ENCODE results near the gene SRRM3. TPM values are rescaled to one million over a fixed set of nuclear protein-coding genes. Genes with fewer than 3 reads are reported as not detected.

Gene SRRM3
- total RNA-seq, 1 experiment from 2014 or later = 12.7 TPM

- ATAC-seq (no peak), DNase-seq (ENCODE audit: low read depth, low spot score) (no peak)
- H3K9me3 ChIP-seq (ENCODE audit: control insufficient read depth in 1 of 2, insufficient read depth in 1 of 2, low read depth in 1 of 2, low read length in 2 of 2) = no peaks in the 10 kb centered on the region
- no peaks in the 10 kb centered on the region for H3K9me2 ChIP-seq (ENCODE audit: insufficient read depth)
- H3K27ac ChIP-seq (ENCODE audit: low read depth, low read length) = no peak overlapping the region
- H3K9ac ChIP-seq (ENCODE audit: low read length) = no peak overlapping the region
- H3K4me3 ChIP-seq (replicated peaks in 1 of 2; ENCODE audit: low read depth in 1 of 2, low read length in 2 of 2) = no peak overlapping the region
- peaks cover 37 to 58% of the 10 kb centered on the region in 2 experiments for H3K4me1 ChIP-seq (ENCODE audit: control insufficient read depth in 1 of 2, insufficient read depth in 2 of 2, low read length in 2 of 2)
- BruUV-seq (replicated peaks) = no TSS peak
- intact Hi-C loops (cut with micrococcal nuclease) = no loop called here
- ChIA-PET CTCF (interaction anchor here (0.6 to 3.0 kb wide), 3 partner anchors 18 to 137 kb away, joined by 4 to 64 read pairs (median 39); no protein-coding TSS in a partner anchor), RAD21 (ENCODE audit: low non-redundant PET in 1 of 2, low total read pairs in 2 of 2, uncharacterized antibody in 2 of 2, unreplicated experiment in 2 of 2) (interaction anchor here in 1 of 2 experiments (2.4 to 2.6 kb wide), 2 partner anchors 24 to 137 kb away, joined by 13 to 14 read pairs; no protein-coding TSS in a partner anchor), POLR2A (no interaction called here)
- H4K20me1 ChIP-seq (ENCODE audit: insufficient read depth) = no peaks in the 10 kb centered on the region; the same call in 1 of the 2 replicates
- TF ChIP-seq ELF1 (IDR thresholded peaks at IDR 0.05; ENCODE audit: borderline replicate concordance, low read depth) = no peak
- no peak for TF ChIP-seq MAX (IDR thresholded peaks at IDR 0.05)
- no peak for TF ChIP-seq EGR1 (IDR thresholded peaks at IDR 0.05; ENCODE audit: low read depth)
- TF ChIP-seq, protein P1, sequence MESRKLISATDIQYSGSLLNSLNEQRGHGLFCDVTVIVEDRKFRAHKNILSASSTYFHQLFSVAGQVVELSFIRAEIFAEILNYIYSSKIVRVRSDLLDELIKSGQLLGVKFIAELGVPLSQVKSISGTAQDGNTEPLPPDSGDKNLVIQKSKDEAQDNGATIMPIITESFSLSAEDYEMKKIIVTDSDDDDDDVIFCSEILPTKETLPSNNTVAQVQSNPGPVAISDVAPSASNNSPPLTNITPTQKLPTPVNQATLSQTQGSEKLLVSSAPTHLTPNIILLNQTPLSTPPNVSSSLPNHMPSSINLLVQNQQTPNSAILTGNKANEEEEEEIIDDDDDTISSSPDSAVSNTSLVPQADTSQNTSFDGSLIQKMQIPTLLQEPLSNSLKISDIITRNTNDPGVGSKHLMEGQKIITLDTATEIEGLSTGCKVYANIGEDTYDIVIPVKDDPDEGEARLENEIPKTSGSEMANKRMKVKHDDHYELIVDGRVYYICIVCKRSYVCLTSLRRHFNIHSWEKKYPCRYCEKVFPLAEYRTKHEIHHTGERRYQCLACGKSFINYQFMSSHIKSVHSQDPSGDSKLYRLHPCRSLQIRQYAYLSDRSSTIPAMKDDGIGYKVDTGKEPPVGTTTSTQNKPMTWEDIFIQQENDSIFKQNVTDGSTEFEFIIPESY (IDR thresholded peaks at IDR 0.05; ENCODE audit: extremely low read depth, insufficient replicate concordance, low read length) = no peak
- TF ChIP-seq CBX3 (IDR thresholded peaks at IDR 0.05; ENCODE audit: low read depth) = no peak
- TF ChIP-seq RAD21 (IDR thresholded peaks at IDR 0.05; ENCODE audit: low read depth) = no peak
- TF ChIP-seq, protein P2, sequence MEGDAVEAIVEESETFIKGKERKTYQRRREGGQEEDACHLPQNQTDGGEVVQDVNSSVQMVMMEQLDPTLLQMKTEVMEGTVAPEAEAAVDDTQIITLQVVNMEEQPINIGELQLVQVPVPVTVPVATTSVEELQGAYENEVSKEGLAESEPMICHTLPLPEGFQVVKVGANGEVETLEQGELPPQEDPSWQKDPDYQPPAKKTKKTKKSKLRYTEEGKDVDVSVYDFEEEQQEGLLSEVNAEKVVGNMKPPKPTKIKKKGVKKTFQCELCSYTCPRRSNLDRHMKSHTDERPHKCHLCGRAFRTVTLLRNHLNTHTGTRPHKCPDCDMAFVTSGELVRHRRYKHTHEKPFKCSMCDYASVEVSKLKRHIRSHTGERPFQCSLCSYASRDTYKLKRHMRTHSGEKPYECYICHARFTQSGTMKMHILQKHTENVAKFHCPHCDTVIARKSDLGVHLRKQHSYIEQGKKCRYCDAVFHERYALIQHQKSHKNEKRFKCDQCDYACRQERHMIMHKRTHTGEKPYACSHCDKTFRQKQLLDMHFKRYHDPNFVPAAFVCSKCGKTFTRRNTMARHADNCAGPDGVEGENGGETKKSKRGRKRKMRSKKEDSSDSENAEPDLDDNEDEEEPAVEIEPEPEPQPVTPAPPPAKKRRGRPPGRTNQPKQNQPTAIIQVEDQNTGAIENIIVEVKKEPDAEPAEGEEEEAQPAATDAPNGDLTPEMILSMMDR (IDR thresholded peaks at IDR 0.05 in 2 of 3, conservative IDR thresholded peaks at IDR 0.05 in 1 of 3; ENCODE audit: borderline replicate concordance in 1 of 3, insufficient read depth in 1 of 3, low read depth in 2 of 3, low read length in 2 of 3) = no peak
- no peak for TF ChIP-seq EZH2phosphoT487 (IDR thresholded peaks at IDR 0.05; ENCODE audit: borderline replicate concordance)
- TF ChIP-seq SP1 (IDR thresholded peaks at IDR 0.05; ENCODE audit: low read depth) = no peak
- no peak for TF ChIP-seq CEBPB (IDR thresholded peaks at IDR 0.05; ENCODE audit: low read depth)
- no peak for TF ChIP-seq EZH2 (IDR thresholded peaks at IDR 0.05)
- no peak for TF ChIP-seq YY1 (IDR thresholded peaks at IDR 0.05; ENCODE audit: extremely low read depth, insufficient replicate concordance, low read depth, low read length)
- no peak for TF ChIP-seq REST (IDR thresholded peaks at IDR 0.05; ENCODE audit: low read depth)
- TF ChIP-seq POLR2A (IDR thresholded peaks at IDR 0.05; ENCODE audit: borderline replicate concordance, extremely low read depth, insufficient read depth, insufficient read length) = no peak
- TF ChIP-seq ZFX (IDR thresholded peaks at IDR 0.05) = no peak
- TF ChIP-seq ATF3 (IDR thresholded peaks at IDR 0.05) = no peak
- no peak for TF ChIP-seq ZNF274 (IDR thresholded peaks at IDR 0.05; ENCODE audit: low read depth, low read length)
- TF ChIP-seq SRF (IDR thresholded peaks at IDR 0.05; ENCODE audit: low read depth) = no peak
- TF ChIP-seq FOSL1 (IDR thresholded peaks at IDR 0.05; ENCODE audit: low read depth) = no peak
- H3K4me2 ChIP-seq (ENCODE audit: low read length) = no peak overlapping the region
- H2AFZ ChIP-seq (ENCODE audit: low read depth, low read length, poor library complexity, severe bottlenecking) = no peak overlapping the region
- H3K79me2 ChIP-seq (ENCODE audit: insufficient read depth, low read length) = peaks cover 5% of the 10 kb centered on the region; the same call in 1 of the 2 replicates
- H3K36me3 ChIP-seq (ENCODE audit: control insufficient read depth in 1 of 2, insufficient read depth in 2 of 2, low read length in 2 of 2) = no peaks in the 10 kb centered on the region
- H3K27me3 ChIP-seq (ENCODE audit: insufficient read depth, low read length) = no peaks in the 10 kb centered on the region
Measured at GRCh38 chr7:76315364-76315763, 113.7 kb downstream of the SRRM3 start.

All from HCT116 (cell line).